Ovary (tissue), 3 donors: ENCODE results near the gene FNTB.

ENCODE experiments used
- CTCF ChIP-seq, 3 donors: fragments of 450-650 bp in 2 of 3; fragments of 200-600 bp in 1 of 3; IDR thresholded peaks; one replicate each; pipeline versions ENCODE4 v1.5.1 to v1.8.0; 2016 to 2022; ENCODE audit warnings: antibody characterized with exemption in 3 of 3, mild to moderate bottlenecking in 1 of 3
- POLR2A ChIP-seq: fragments of 450-650 bp; IDR thresholded peaks from one replicate; pipeline ENCODE4 v1.6.1; 2017; ENCODE audit warnings: antibody characterized with exemption, mild to moderate bottlenecking, moderate library complexity
- donor health status: DM: no; HTN: no; CAD: no.

GRCh38 chr14:65024957-65025356 is 38.3 kb downstream of the FNTB start:
- TF ChIP-seq CTCF (IDR thresholded peaks at IDR 0.05), result no peak
- TF ChIP-seq POLR2A, result no peak
